ENCODE data around the gene MAK. TPM values are rescaled to one million over a fixed set of nuclear protein-coding genes. Genes with fewer than 3 reads are reported as not detected.

The MAK gene
- total RNA-seq, 1 experiment from 2014 or later: 0.07 TPM

GRCh38 chr6:10861086-10861485 is 22.7 kb upstream of the MAK start:
- CTCF ChIA-PET: no interaction called here
- no peak overlapping the region for H3K4me3 Mint-ChIP-seq
- no peaks in the 10 kb centered on the region for H3K36me3 Mint-ChIP-seq
- H3K9me3 Mint-ChIP-seq: peaks cover 8% of the 10 kb centered on the region; the same call in 1 of the 2 replicates
- H3K4me1 Mint-ChIP-seq: peaks cover 4% of the 10 kb centered on the region
- H3K27ac Mint-ChIP-seq: no peak overlapping the region
- no peaks in the 10 kb centered on the region; the same call in 1 of the 2 replicates for H3K27me3 Mint-ChIP-seq (ENCODE audit: low read depth)
- POLR2A ChIA-PET: interaction anchor here (0.7 kb wide), 1 partner anchor 389 kb away, joined by 3 read pairs; no protein-coding TSS in a partner anchor
- DNase-seq (ENCODE audit: low spot score): no peak
- ATAC-seq: no peak
- TF ChIP-seq FOXJ3 (CRISPR knock-in tag; IDR thresholded peaks at IDR 0.05; ENCODE audit: borderline replicate concordance) (no peak), ZNF219 (CRISPR knock-in tag; IDR thresholded peaks at IDR 0.05; ENCODE audit: borderline replicate concordance) (no peak), ZBTB21 (CRISPR knock-in tag; IDR thresholded peaks at IDR 0.05; ENCODE audit: borderline replicate concordance) (no peak), CBFB (CRISPR knock-in tag; IDR thresholded peaks at IDR 0.05; ENCODE audit: low read depth) (no peak), AFF4 (CRISPR knock-in tag; IDR thresholded peaks at IDR 0.05; ENCODE audit: borderline replicate concordance) (no peak), ETV6 (CRISPR knock-in tag; IDR thresholded peaks at IDR 0.05) (no peak), ZNF416 (CRISPR knock-in tag; IDR thresholded peaks at IDR 0.05) (no peak), NR1H2 (CRISPR knock-in tag; IDR thresholded peaks at IDR 0.05) (no peak), SOX15 (CRISPR knock-in tag; IDR thresholded peaks at IDR 0.05) (no peak), FOXK1 (CRISPR knock-in tag; IDR thresholded peaks at IDR 0.05) (no peak), ZNF138 (CRISPR knock-in tag; conservative IDR thresholded peaks at IDR 0.05) (no peak), KAT7 (CRISPR knock-in tag; IDR thresholded peaks at IDR 0.05; ENCODE audit: borderline replicate concordance) (no peak), NFYB (CRISPR knock-in tag; conservative IDR thresholded peaks at IDR 0.05; ENCODE audit: low read depth) (no peak), ZNF423 (CRISPR knock-in tag; IDR thresholded peaks at IDR 0.05) (no peak), CREM (CRISPR knock-in tag; IDR thresholded peaks at IDR 0.05) (no peak), RORB (CRISPR knock-in tag; IDR thresholded peaks at IDR 0.05) (no peak), NR2C2 (CRISPR knock-in tag; IDR thresholded peaks at IDR 0.05) (no peak), E2F5 (CRISPR knock-in tag; IDR thresholded peaks at IDR 0.05) (no peak)
- TF ChIP-seq, protein P1, sequence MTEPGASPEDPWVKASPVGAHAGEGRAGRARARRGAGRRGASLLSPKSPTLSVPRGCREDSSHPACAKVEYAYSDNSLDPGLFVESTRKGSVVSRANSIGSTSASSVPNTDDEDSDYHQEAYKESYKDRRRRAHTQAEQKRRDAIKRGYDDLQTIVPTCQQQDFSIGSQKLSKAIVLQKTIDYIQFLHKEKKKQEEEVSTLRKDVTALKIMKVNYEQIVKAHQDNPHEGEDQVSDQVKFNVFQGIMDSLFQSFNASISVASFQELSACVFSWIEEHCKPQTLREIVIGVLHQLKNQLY (CRISPR knock-in tag; IDR thresholded peaks at IDR 0.05): no peak
- TF ChIP-seq, protein P2, sequence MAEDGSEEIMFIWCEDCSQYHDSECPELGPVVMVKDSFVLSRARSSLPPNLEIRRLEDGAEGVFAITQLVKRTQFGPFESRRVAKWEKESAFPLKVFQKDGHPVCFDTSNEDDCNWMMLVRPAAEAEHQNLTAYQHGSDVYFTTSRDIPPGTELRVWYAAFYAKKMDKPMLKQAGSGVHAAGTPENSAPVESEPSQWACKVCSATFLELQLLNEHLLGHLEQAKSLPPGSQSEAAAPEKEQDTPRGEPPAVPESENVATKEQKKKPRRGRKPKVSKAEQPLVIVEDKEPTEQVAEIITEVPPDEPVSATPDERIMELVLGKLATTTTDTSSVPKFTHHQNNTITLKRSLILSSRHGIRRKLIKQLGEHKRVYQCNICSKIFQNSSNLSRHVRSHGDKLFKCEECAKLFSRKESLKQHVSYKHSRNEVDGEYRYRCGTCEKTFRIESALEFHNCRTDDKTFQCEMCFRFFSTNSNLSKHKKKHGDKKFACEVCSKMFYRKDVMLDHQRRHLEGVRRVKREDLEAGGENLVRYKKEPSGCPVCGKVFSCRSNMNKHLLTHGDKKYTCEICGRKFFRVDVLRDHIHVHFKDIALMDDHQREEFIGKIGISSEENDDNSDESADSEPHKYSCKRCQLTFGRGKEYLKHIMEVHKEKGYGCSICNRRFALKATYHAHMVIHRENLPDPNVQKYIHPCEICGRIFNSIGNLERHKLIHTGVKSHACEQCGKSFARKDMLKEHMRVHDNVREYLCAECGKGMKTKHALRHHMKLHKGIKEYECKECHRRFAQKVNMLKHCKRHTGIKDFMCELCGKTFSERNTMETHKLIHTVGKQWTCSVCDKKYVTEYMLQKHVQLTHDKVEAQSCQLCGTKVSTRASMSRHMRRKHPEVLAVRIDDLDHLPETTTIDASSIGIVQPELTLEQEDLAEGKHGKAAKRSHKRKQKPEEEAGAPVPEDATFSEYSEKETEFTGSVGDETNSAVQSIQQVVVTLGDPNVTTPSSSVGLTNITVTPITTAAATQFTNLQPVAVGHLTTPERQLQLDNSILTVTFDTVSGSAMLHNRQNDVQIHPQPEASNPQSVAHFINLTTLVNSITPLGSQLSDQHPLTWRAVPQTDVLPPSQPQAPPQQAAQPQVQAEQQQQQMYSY (CRISPR knock-in tag; IDR thresholded peaks at IDR 0.05): no peak

All from WTC11 (cell line).